Cortex of kidney (tissue), 1 donor: ENCODE data around the gene EP300.
"Not testable (repeated sequence)": the region's sequence is repeated elsewhere in the genome, so short reads cannot be mapped to it uniquely, and the experiment has no call there.

Experiments
- DNase-seq: peaks from one replicate; lab custom pipeline; 2025; lab: John Stamatoyannopoulos, UW

The EP300 gene

DNA sequence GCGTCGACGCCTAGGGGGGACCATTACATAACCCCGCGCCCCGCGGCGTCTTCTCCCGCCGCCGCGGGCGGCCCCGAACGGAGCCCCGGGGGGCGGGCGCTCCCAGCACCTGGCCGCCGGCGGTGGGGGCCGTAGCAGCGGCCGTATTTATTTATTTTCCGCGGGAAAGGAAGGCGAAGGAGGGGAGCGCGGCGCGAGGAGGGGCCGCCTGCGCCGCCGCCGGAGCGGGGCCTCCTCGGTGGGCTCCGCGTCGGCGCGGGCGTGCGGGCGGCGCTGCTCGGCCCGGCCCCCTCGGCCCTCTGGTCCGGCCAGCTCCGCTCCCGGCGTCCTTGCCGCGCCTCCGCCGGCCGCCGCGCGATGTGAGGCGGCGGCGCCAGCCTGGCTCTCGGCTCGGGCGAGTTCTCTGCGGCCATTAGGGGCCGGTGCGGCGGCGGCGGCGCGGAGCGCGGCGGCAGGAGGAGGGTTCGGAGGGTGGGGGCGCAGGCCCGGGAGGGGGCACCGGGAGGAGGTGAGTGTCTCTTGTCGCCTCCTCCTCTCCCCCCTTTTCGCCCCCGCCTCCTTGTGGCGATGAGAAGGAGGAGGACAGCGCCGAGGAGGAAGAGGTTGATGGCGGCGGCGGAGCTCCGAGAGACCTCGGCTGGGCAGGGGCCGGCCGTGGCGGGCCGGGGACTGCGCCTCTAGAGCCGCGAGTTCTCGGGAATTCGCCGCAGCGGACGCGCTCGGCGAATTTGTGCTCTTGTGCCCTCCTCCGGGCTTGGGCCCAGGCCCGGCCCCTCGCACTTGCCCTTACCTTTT, at the start of gene EP300:
EP300 (plus strand) TSS at position 570 of the 795 bp plus-strand sequence. CDS start 413 bp downstream, outside the sequence.
- no peak for DNase-seq

DNA sequence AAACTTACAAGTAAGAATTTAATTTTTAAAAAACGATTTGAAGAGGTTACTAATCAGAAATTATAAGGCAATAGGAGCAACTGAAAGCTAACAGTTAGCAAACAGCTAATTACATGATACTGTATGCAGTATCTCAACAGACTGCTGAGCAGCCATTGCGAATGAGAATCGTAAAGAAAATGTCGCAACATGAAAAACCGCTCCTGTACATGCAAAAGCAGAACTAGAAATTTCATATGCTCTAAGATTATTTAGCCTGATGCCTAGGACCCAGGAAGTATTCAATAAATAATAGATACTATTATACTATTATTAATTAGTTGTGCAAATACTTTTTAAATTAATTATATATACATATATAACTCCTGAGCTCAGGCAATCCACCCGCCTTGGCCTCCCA, 48.7 kb upstream of the EP300 start:
- DNase-seq, result no peak

DNA sequence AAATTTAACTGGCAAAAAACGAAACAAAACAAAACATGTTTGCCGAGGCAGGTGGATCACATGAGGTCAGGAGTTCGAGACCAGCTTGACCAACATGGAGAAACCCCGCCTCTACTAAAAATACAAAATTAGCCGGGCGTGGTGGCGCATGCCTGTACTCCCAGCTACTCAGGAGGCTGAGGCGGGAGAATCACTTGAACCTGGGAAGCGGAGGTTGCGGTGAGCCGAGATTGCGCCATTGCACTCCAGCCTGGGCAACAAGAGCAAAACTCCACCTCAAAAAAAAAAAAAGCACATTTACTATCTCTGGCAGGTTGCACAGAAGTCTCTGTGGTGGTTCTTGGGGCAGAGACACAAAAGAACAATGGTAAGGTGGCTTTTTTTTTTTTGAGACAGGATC, 46.8 kb upstream of the EP300 start:
- DNase-seq, result not testable (repeated sequence)

DNA sequence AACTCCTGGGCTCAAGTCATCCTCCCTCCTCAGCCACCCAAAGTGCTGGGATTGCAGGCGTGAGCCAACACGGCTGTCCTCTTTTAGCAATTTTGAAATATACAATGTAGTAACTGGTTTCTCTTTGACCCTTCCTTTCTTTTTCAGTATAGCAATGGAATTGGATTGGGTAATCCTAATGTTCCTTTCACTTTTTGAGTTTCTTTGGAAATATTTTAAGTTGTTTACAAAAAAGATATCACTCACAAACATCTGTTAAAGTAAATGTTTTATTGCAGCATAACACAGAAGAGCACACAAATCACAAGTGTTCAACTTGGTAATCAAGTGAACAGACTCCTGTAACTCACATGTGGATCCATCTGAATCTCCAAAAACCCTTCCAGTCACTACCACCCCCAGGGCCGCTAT, 44.6 kb upstream of the EP300 start:
- DNase-seq, result no peak

DNA sequence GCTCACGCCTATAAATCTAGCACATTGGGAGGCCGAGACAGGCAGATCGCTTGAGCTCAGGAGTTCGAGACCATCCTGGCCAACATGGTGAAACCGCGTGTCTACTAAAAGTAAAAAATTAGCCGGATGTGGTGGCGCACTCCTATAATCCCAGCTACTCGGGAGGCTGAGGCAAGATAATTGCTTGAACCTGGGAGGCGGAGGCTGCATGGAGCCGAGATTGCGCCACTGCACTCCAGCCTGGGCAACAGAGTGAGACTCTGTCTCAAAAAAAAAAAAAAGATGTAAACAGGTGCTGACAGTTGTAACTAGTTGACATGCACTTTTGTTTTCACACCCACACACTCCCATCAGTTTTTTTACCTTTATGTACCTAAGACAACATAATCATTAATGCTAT, 44.0 kb upstream of the EP300 start:
- DNase-seq, result not testable (repeated sequence)

DNA sequence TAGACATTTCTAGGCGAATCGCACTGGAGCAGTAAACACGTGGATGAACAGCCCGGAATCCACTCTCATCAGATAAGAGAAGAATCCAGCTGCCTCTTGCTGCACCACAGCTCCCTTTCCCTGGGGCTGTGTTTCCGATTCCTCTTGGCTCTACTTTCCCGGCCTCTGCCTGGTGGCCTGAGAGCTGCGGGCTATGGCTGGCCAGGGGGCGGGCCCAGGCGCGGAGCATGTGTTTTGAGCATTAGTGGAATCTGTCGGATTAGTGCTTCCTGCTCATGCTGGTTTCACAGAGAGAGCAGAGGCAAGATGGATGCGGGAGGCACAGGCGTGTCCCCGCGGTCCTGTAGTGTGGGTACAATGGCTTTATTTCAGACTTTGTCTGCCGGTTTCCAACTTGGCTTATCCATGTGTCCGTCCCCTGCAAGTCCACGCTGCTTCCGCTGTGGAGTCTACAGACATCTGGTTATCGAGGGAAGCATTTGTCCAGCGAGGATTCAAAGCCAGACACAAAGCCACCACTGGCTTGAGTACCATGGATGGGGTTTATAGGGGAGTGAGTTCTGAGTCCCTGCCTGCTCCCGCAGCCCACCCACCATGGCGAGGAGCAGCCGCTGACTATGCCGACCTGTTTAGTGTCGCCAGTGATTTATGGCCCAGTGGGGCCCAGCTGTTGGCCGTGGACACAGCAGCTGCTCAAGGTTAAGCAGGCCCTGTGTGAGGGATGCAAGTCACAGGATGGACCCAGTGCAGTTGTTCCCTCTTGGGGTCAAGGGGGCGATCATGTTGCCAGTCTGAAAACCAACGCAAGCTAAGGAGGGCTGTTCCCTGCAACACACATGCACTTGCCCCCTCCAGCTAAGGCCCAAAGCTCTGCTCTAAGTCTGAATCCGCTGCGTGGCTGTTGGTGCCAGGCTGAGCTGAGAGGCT, 43.3 kb upstream of the EP300 start:
- no peak for DNase-seq

DNA sequence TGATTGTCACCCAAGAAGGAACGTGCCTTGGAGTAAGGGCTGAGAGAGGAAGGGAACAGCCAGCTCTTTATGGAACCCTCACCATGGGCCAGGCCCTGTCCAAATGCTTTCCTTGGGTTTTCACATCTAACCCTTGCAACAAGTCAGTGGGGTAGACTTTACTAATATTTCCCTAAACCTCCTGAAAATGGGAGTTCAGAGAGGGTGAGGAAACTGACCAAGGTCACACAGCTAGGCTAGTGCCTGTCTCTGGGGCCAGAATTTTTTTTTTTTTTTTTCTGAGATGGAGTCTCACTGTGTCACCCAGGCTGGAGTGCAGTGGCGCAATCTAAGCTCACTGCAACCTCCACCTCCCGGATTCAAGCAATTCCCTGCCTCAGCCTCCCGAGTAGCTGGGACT, 42.6 kb upstream of the EP300 start:
- DNase-seq, result not testable (repeated sequence)

DNA sequence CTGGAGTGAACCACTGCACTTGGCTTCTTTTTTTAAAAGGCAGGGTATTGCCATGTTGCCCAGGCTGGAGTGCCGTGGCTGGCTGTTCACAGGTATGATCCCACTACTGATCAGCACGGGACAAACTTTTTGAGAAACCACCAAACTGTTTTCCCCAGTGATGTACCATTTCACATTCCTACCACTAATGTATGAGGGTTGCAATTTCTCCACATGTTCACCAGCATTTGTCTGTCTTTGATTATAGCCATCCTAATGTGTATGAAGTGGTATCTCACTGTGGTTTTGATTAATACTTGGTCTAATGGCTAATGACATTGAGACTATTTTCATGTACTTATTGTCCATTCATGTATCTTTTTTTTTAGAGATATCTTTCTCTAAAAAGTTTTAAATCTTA, 41.5 kb upstream of the EP300 start:
- no peak for DNase-seq

DNA sequence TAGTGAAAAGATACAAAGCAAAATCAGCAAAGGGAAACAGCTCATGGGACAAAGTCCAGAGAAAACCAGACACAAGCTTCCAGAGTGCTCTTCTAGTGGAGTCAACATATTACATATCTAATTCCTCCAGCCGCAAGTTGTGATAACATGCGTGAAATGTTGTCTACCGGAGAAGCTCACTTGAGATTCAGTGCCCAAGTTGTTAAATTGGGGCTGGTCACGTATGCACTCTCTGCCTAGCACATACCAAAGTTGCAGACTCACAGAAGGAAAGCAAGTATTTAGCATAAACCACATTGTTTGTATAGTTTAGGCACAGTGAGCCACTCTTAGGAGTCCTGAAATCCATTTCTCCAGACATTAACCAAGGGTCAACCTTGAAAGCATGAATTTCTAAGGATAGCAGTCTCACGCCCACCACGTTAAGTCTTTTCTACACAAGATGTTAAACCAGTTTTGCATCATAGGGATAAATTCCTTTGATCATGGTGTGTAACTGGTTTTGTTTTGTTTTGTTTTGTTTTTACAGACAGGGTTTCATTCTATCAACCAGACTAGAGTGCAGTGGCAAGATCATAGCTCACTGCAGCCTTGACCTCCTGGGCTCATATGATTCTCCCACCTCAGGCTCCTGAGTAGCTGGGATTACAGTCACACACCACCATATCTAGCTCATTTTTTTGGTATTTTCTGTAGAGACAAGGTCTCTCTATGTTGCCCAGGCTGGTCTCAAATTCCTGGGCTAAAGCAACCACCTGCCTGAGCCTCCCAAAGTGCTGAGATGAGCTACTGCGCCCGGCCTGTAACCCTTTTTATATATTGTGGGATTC, 39.5 kb upstream of the EP300 start:
- DNase-seq, result no peak

DNA sequence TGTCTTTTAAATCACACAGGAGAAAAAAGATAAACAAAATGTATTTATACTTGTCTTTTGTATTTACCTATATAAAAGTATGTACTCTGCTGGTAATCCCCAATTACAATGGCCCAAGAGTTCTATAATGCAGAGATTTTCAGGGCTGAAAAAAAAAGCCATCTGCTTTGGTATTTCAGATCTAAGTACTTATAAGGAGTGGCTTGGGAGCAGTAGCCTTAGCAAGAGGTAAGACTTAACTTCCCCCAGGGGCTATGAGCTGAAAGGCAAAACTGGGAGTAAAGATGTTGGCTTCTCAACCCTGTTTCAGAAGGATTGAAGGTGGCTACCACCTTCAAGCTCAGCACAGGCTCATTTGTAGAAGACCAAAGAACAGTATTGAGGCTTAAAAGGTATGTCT, 35.3 kb upstream of the EP300 start:
- no peak for DNase-seq

DNA sequence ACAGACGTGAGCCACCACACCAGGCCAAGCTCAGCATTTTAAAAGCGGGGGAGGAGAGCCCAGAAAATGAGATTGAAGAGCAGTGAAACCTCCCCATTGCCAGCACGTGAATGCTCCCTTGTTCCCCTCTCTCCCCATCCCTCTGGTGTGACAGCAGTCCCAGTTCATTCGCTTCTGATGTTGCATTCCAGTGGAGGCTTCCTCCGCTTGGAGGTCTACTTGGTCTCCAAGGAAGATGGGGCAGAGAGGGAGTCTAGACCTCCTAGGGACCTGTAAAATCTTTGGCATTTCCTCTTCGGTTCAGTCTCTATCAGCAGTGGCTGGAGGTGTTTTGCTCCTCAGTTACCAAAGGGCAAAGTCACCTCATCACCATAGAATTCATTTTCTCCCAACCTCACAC, 30.2 kb upstream of the EP300 start:
- no peak for DNase-seq

DNA sequence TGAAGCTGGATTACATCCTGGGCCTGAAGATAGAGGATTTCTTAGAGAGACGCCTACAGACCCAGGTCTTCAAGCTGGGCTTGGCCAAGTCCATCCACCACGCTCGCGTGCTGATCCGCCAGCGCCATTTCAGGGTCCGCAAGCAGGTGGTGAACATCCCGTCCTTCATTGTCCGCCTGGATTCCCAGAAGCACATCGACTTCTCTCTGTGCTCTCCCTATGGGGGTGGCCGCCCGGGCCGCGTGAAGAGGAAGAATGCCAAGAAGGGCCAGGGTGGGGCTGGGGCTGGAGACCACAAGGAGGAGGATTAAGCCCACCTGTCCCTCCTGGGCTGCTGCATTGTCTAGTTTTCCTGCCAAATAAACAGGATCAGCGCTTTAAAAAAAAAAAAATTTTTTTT, 28.1 kb upstream of the EP300 start:
- DNase-seq, result not testable (repeated sequence)

DNA sequence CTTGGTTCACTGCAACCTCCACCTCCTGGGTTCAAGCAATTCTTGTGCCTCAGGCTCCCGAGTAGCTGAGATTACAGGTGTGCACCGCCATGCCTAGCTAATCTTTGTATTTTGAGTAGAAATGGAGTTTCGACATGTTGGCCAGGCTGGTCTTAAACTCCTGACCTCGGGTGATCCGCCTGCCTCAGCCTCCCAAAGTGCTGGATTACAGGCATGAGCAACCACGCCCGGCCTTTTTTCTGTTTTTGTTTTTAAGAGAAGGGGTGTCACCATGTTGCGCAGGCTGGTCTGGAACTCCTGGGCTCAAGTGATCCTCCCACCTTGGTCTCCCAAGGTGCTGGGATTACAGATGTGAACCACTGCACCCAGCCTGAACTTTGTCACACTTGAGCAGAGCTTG, 26.1 kb upstream of the EP300 start:
- DNase-seq, result not testable (repeated sequence)

DNA sequence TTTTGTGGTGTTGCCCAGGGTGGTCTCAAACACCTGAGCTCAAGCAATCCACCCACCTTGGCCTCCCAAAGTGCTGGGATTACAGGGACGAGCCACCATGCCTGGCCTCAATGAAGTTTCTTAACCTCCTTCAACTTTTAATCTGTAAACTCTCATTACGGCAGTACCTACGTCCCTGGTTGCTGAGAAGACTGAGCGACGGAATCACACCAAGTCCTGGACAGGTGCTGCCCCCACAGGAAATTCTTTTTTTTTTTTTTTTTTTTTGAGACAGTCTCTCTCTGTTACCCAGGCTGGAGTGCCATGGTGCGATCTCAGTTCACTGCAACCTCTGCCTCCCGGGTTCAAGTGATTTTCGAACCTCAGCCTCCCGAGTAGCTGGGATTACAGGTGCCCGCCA, 24.4 kb upstream of the EP300 start:
- DNase-seq, result not testable (repeated sequence)

DNA sequence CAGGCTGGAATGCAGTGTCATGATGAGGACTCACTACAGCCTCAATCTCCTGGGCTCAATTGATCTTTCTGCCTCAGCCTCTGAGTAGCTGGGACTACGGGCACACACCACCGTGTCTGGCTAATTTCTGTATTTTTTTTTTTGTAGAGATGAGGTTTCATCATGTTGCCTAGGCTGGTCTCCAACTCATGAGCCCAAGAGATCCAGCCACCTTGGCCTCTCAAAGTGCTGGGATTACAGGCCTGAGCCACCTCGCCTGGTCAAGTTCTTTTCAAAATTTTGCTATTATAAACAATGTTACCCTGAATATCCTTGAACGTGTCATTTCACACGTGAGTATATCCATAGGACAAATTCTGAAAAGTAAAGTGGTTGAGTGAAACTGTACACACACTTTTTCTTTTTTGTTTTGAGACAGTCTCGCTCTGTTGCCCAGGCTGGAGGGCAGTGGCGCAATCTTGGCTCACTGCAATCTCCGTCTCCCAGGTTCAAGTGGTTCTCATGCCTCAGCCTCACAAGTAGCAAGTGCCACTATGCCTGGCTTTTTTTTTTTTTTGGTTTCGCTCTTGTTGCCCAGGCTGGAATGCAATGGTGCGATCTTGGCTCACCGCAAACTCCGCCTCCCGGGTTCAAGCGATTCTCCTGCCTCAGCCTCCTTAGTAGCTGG, 21.6 kb upstream of the EP300 start:
- no peak for DNase-seq

DNA sequence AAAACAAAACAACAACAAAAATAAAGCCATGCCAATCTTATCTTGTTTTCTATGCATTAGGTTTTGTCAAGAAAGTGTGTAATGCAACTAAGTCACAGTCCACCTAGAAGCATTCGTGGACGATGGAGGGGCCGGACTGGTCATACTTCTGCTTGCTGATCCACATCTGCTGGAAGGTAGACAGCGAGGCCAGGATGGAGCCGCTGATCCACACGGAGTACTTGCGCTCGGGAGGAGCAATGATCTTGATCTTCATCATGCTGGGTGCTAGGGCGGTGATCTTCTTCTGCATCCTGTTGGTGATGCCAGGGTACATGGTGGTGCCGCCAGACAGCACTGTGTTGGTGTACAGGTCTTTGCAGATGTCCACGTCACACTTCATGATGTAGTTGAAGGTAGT, 18.3 kb upstream of the EP300 start:
- no peak for DNase-seq

DNA sequence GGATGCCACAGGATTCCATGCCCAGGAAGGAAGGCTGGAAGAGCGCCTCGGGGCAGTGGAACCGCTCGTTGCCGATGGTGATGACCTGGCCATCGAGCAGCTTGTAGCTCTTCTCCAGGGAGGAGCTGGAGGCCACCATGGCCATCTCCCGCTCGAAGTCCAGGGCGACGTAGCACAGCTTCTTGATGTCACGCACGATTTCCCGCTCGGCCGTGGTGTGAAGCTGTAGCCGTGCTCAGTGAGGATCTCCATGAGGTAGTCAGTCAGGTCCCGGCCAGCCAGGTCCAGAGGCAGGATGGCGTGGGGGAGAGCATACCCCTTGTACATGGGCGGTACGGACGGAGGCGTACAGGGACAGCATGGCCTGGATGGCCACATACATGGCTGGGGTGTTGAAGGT, 17.9 kb upstream of the EP300 start:
- no peak for DNase-seq

DNA sequence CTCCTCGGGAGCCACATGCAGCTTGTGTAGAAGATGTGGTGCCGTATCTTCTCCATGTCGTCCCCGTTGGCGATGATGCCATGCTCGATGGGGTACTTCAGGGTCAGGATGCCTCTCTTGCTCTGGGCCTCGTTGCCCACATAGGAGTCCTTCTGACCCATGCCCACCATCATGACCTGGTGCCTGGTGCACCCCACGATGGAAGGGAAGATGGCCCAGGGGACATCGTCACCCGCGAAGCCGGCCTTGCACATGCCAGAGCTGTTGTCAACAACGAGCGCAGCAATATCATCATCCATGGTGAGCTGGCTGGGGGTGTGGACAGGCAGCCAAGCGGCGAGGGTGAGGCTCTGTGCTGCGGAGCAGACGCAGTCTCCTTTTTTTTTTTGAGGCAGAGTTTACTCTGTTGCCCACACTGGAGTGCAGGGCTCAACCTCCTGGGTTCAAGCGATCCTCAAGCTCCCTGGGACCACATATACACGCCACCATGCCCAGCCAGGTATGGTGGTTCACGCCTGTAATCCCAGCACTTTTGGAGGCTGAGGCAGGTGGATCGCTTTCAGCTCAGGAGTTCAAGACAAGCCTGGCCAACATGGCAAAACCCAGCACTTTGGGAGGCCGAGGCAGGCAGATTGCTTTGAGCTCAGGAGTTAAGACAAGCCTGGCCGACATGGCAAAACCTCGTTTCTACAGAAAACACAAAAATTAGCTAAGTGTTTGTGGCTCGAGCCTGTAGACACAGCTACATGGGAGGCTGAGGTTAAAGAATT, 17.3 kb upstream of the EP300 start:
- DNase-seq, result no peak

DNA sequence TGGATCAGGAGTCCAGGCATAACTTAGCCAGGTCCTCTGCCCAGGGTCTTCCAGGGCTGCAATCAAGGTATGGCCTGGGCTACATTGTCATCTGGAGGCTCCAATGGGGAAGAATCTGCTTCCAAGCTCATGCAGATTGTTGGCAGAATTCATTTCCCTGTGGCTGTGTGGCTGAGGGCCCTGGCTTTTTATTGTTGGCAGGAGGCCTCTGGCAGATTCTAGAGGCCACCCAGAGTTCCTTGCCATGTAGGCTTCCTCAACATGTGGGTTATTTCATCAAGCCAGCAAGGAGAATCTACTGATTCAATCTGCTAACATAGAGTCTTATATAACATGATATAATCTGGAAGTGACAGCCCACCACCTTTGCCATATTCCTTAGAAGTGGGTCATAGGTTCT, 16.4 kb upstream of the EP300 start:
- DNase-seq, result no peak

DNA sequence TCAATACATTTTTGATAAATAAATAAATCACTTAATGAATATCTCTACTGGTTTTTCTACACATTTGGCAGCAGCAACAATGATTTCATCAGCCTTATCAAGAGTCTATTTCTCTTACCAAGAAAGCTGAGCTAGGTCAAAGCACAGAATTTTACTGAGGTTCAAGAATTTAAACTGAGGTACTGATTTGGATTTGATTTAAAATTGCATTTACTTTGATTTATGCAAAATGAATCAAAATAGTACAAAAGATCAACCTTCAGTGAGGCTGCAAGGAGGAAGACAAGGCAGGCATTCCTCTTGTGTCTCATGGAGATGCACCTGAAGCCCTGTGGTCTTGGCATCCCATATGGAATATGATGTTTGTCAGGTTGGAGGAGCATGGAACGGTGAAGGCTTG, 15.5 kb upstream of the EP300 start:
- DNase-seq, result no peak

DNA sequence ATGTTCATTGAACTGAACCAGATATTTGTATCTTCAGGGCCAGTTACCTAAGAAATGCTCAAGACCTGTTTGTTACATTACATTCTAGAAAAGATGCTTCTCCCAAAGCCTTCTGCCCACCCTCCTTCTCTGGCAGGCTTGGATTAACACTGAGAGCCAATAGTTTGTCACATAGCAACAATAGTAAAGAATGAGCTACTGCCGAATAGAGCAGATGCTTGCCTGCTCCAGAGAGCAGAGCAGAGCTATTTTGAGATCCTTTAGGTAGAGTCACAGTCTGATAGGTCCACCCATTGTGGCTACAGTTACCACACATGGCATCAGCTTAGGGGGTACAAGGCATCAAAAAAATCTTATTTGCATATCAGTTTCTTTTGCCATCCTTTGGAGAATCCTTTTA, 13.5 kb upstream of the EP300 start:
- DNase-seq, result no peak
